KOPT-K1 (cell line): Measurements from ENCODE around the gene INHBE.
"Not testable (repeated sequence)": the region's sequence is repeated elsewhere in the genome, so short reads cannot be mapped to it uniquely, and the experiment has no call there.

ENCODE experiments used
- H3K27ac ChIP-seq: fragments of 200-600 bp; sonication (generic); 2 replicates; pipeline ENCODE4 v1.5.1; 2016; ENCODE audit warnings: antibody characterized with exemption, mild to moderate bottlenecking, low read depth, low read length; ENCODE audit not compliant: poor library complexity, severe bottlenecking
- H3K36me3 ChIP-seq: fragments of 200-600 bp; sonication (generic); 2 replicates; pipeline ENCODE4 v1.5.1; 2017; ENCODE audit warnings: antibody characterized with exemption, mild to moderate bottlenecking, low read length, moderate library complexity; ENCODE audit not compliant: insufficient read depth
- H3K9me3 ChIP-seq: fragments of 200-600 bp; sonication (generic); 2 replicates; pipeline ENCODE4 v1.5.1; 2017; ENCODE audit warnings: antibody characterized with exemption, low read length, mild to moderate bottlenecking; ENCODE audit not compliant: insufficient read depth, poor library complexity, severe bottlenecking

INHBE gene

DNA sequence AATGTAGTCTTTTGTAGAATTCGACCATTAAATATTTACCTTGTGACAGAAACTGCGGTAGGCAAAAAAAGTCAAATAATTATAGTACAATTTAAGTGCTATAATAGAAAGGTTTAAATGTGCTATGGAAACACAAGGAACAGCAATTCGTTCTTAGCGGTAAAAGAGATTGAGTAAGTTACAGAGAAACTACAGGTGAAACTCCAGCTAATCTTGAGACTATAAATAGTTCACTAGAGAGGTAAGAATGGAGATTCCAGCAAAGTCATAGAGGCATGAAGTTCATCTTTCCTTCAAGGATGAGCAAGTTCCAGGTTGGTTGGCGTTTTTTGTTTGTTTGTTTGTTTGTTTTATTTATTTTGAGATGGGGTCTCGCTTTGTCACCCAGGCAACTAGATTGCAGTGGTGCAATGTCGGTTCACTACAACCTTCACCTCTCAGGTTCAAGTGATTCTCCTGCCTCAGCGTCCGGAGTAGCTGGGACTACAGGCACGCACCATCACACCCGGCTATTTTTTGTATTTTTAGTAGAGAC is 23.4 kb upstream of the INHBE start:
- Histone ChIP-seq H3K27ac (peak overlapping the region; percentile 74), H3K36me3 (no peaks in the 10 kb centered on the region)

DNA sequence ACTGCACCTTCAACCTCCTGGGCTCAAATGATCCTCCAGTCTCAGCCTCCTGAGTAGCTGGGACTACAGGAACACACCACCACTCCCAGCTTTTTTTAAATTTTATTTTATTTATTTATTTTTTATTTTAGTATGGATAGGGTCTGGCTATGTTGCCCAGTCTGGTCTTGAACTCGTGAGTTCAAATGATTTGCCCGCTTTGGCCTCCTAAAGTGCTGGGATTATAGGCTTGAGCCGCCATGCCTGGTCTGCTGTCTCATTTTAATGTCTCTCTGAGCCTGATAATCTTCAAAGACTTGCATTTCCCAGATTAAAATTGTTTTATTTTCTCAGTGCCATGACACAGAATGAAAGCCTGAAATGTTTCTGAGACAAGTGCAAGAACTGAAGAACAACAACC is 21.7 kb upstream of the INHBE start:
- H3K9me3 ChIP-seq = no peaks in the 10 kb centered on the region
- H3K36me3 ChIP-seq = no peaks in the 10 kb centered on the region
- H3K27ac ChIP-seq = no peak overlapping the region

More for the DNA sequence above, 23.4 kb upstream of the INHBE start:
- H3K9me3 ChIP-seq = no peaks in the 10 kb centered on the region

DNA sequence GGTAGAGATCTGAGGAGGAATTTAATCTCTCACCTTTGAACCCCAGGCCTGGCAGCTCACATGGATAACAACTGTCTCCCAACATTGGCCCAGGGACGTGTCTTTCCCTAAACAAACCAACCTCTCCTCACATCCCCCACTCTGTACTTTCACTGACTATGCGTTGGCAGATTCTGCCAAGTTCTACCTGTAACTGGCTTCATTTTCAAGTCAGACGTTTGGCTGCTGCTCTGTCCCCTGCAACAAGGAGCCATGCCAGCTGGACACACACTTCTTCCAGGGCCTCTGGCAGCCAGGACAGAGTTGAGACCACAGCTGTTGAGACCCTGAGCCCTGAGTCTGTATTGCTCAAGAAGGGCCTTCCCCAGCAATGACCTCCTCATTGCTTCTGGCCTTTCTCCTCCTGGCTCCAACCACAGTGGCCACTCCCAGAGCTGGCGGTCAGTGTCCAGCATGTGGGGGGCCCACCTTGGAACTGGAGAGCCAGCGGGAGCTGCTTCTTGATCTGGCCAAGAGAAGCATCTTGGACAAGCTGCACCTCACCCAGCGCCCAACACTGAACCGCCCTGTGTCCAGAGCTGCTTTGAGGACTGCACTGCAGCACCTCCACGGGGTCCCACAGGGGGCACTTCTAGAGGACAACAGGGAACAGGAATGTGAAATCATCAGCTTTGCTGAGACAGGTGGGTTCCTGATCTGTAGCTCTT is 20.4 kb upstream of the INHBE start, which contains the start of gene INHBC:
INHBC (plus strand) TSS at position 268 of the 707 bp plus-strand sequence; CDS start at position 371, 103 bp downstream.
- H3K36me3 ChIP-seq = no peaks in the 10 kb centered on the region
- H3K27ac ChIP-seq = peak within 1 kb of the TSS; percentile 51
- no peaks in the 10 kb centered on the region for H3K9me3 ChIP-seq

DNA sequence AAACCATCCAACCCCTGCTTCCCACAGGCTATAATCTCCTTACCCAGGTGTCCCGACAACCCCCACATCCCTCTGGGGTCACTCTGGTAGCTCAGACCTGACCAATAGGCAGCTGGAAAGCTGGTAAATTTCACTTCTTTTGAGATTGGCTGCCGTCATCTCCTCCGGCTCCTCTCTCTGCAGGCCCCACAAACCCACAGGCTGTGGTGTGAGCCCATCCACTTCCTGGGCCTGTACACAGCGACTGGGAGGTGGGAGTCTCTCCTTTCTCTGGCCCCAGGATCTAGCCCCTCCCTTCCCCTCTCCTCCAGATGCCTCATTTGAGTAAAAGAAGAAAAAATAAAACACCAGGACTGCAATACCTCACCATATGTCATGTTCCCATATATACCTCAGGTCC is 19.8 kb upstream of the INHBE start:
- Histone ChIP-seq H3K36me3 (no peaks in the 10 kb centered on the region), H3K27ac (peak overlapping the region; percentile 51), H3K9me3 (no peaks in the 10 kb centered on the region)

DNA sequence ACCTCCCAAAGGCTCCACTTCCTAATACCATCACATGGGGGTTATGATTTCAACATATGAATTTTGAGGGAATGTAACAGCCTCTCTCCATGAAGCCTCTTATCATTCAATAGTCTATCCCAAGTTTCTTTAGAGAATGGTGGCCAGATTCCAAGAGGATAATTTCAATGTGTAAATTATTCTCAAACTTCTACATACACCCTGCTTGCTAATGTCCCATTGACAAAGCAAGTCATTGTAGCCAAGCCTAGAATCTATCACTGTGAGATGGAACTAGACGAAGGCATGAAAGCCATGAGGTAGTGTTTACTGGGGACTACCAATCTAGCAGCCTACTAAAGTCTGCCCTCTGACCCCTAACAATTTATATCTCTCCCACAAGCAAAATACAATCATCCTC is 16.7 kb upstream of the INHBE start:
- H3K36me3 ChIP-seq = no peaks in the 10 kb centered on the region
- H3K27ac ChIP-seq = no peak overlapping the region
- peaks cover 7% of the 10 kb centered on the region for H3K9me3 ChIP-seq

DNA sequence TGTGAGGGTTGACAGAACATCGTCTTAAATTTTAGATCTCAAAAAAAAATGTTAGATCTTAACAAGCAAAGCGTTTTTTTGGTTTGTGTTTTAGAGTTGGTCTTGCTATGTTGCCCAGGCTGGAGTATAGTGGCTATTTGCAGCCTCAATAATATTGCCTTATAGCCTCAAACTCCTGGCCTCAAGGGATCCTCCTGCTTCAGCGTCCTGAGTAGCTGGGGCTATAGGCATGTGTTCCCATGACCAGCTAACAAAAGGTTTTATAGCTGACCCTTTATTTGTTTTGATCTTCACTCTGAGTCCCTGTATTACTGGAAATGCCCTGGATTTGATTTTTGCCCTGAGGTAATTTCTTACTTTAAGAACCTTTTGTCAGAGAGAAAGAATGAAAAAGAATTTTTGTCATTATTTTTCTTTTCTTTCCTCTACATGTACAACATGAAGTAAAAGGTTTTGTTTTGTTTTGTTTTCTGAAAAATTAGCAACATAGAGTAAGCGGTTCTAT is 15.3 kb upstream of the INHBE start:
- no peak overlapping the region for H3K27ac ChIP-seq
- no peaks in the 10 kb centered on the region for H3K36me3 ChIP-seq
- H3K9me3 ChIP-seq = peaks cover 7% of the 10 kb centered on the region

DNA sequence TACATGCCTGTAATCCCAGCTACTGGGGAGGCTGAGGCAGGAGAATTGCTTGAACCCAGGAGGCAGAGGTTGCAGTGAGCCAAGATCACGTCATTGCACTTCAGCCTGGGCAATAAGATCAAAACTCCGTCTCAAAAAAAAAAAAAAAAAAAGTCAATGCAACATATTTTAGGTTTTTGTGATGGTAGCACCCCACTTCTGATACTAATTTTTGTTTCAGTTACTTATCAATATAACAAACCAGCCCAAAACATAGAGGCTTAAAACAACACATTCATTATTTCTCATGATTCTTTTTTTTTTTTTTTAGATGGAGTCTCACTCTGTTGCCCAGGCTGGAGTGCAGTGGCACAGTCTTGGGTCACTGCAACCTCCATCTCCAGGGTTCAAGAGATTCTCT is 13.7 kb upstream of the INHBE start:
- H3K9me3 ChIP-seq, H3K27ac ChIP-seq: not testable (repeated sequence)

DNA sequence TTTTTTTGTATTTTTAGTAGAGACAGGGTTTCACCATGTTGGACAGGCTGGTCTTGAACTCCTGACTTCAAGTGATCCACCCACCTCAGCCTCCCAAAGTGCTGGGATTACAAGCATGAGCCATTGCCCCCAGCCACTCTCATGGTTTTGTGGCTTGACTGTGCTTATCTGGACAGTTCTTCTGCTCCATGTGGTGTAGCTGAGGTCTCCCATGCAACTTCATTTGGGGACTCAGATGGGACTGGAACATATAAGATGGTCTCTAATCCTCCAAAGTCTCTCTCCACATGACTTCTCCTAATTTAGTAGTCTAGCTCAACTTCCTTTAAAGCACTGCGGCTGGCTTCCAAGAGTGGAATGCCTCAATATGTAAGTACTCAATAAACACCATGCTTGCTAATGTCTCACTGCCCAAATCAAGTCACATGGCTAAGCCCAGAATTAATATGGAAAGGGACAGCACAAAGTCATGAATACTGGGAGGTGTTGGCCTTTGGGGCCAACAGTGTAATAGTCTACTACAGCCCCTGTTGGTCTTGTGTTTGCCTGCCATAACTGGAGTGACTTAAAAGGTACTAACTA is 13.2 kb upstream of the INHBE start:
- Histone ChIP-seq H3K27ac (no peak overlapping the region), H3K9me3 (peaks cover 7% of the 10 kb centered on the region), H3K36me3 (no peaks in the 10 kb centered on the region)

More for the DNA sequence above, 13.7 kb upstream of the INHBE start:
- not testable (repeated sequence) for H3K36me3 ChIP-seq

DNA sequence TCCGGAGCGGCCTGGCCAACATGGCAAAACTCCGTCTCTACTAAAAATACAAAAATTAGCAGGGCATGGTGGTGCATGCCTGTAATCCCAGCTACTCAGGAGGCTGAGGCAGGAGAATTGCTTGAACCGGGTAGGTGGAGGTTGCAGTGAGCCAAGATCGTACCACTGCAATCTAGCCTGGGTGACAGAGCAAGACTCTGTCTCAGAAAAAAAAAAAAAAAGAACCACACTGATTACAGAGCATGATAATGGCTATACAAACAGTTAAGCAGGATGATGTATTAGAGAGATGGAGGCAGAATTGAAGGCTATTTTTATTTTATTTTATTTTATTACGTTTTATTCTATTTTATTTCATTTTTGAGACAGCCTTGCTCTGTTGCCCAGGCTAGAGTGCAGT is 10.8 kb upstream of the INHBE start:
- H3K27ac ChIP-seq, H3K9me3 ChIP-seq, H3K36me3 ChIP-seq: not testable (repeated sequence)

DNA sequence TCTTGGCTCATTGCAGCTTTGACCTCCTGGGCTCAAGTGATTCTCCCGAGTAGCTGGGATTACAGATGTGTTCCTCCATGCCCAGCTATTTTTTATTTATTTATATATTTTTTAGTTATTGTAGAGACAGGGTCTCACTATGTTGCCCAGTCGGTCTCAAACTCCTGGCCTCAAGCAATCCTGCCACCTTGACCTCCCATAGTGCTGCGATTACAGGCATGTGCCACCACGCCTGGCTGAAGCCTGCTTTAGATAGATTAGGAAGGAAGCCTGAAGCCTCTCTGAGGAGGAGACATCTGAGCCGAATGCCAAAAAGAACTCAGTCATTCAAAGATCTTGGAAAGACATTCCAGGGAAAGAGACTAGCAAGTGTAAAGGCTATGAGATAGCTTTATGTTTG is 10.4 kb upstream of the INHBE start:
- no peak overlapping the region for H3K27ac ChIP-seq

DNA sequence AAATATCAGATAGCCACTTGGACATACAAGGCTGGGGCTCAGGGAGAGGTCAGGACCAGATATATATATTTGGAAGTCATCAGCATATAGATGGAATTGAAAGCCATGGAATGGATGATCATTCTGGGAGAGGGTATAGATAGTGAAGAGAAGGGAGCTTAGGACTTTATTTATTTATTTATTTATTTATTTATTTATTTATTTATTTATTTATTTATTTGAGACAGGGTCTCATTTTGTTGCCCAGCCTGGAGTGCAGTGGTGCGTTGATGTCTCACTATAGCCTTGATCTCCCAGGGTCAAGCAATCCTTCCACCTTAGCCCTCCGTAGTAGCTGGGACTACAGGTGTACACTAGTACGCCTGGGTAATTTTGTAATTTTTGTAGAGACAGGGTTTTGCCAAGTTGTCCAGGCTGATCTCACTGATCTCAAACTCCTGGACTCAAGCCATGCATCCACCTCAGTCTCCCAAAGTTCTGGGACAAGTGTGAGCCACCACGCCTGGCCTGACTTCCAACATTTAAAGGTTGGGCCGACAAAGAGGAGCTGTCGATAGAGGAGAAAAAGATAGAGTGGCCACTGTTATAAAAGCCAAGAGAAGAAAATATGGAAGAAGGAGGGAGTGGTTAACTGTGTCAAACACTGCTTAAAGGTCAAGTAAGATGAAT is 8.7 kb upstream of the INHBE start:
- peaks cover 4% of the 10 kb centered on the region for H3K9me3 ChIP-seq

More for the DNA sequence above, 10.4 kb upstream of the INHBE start:
- H3K9me3 ChIP-seq = peaks cover 7% of the 10 kb centered on the region
- H3K36me3 ChIP-seq = no peaks in the 10 kb centered on the region

DNA sequence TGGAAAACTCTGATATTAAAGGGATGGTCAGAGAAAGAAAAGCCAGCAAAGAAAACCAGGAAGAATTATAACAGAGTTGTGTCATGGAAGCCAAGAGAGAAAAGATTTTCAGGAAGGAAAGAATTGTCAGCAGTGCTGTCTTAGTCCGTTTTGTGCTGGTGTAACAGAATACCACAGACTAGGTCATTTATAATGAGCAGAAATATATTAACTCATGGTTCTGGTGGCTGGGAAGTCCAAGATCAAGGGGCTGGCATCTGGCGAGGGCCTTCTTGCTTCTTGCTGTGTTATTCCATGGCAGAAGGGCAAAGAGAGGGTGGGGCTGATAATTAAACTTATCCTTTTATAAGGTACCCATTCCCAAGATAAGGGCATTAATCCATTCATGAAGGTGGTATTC is 6.4 kb upstream of the INHBE start:
- no peaks in the 10 kb centered on the region for H3K36me3 ChIP-seq
- no peaks in the 10 kb centered on the region for H3K9me3 ChIP-seq

More for the DNA sequence above, 8.7 kb upstream of the INHBE start:
- no peak overlapping the region for H3K27ac ChIP-seq
- H3K36me3 ChIP-seq = no peaks in the 10 kb centered on the region

DNA sequence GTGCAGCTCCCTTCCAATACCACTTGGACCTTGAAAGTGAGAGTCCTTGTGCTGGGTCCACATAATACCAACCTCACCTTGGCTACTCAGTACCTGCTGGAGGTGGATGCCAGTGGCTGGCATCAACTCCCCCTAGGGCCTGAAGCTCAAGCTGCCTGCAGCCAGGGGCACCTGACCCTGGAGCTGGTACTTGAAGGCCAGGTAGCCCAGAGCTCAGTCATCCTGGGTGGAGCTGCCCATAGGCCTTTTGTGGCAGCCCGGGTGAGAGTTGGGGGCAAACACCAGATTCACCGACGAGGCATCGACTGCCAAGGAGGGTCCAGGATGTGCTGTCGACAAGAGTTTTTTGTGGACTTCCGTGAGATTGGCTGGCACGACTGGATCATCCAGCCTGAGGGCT is 5.7 kb upstream of the INHBE start:
- no peaks in the 10 kb centered on the region for H3K9me3 ChIP-seq
- no peaks in the 10 kb centered on the region for H3K36me3 ChIP-seq

More for the DNA sequence above, 6.4 kb upstream of the INHBE start:
- no peak overlapping the region for H3K27ac ChIP-seq

DNA sequence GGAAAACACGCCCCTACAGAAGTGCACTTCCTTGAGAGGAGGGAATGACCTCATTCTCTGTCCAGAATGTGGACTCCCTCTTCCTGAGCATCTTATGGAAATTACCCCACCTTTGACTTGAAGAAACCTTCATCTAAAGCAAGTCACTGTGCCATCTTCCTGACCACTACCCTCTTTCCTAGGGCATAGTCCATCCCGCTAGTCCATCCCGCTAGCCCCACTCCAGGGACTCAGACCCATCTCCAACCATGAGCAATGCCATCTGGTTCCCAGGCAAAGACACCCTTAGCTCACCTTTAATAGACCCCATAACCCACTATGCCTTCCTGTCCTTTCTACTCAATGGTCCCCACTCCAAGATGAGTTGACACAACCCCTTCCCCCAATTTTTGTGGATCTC is 5.0 kb upstream of the INHBE start:
- Histone ChIP-seq H3K9me3 (no peaks in the 10 kb centered on the region), H3K36me3 (no peaks in the 10 kb centered on the region), H3K27ac (no peak overlapping the region)

More for the DNA sequence above, 5.7 kb upstream of the INHBE start:
- no peak overlapping the region for H3K27ac ChIP-seq

DNA sequence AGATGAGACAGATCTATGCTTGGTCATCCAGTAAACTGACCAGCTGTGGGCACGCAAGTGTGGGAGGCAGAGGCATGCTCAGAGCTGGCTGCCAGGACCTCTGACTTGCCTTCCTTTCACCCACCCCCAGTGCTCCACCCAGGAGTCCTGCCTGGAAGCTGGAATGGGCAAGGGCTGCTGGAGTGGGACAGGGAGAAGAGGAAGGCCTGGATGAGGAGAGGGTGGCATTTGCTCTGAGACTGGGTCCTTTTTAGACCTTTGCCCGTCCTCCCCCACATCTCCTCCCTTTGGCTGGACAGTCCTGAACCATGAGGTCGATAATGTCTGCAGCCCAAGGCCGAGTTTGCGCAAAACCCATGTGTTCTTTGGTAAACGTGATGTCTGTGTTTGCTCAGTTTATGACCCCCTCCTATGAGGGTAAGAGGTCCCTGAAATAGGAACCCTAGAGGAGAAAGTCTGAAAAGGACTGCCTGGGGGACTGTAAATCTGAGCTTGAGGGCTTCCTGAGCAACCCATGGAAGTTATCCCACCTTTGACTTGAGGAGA is 3.8 kb upstream of the INHBE start:
- Histone ChIP-seq H3K36me3 (no peaks in the 10 kb centered on the region), H3K27ac (no peak overlapping the region), H3K9me3 (no peaks in the 10 kb centered on the region)
